ENCODE measurements around the gene ACAA1.

GRCh38 chr3:38119821-38120692 is 16.9 kb downstream of the ACAA1 start:
- TF ChIP-seq, protein P1, sequence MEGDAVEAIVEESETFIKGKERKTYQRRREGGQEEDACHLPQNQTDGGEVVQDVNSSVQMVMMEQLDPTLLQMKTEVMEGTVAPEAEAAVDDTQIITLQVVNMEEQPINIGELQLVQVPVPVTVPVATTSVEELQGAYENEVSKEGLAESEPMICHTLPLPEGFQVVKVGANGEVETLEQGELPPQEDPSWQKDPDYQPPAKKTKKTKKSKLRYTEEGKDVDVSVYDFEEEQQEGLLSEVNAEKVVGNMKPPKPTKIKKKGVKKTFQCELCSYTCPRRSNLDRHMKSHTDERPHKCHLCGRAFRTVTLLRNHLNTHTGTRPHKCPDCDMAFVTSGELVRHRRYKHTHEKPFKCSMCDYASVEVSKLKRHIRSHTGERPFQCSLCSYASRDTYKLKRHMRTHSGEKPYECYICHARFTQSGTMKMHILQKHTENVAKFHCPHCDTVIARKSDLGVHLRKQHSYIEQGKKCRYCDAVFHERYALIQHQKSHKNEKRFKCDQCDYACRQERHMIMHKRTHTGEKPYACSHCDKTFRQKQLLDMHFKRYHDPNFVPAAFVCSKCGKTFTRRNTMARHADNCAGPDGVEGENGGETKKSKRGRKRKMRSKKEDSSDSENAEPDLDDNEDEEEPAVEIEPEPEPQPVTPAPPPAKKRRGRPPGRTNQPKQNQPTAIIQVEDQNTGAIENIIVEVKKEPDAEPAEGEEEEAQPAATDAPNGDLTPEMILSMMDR (IDR thresholded peaks at IDR 0.05): no peak
- no peak for TF ChIP-seq POLR2A (IDR thresholded peaks at IDR 0.05)
